Stimulated activated naive CD8-positive, alpha-beta T cell treated with anti-CD3 and anti-CD28 coated beads, Interleukin-15, Interleukin-2, amounts not matched to agents 100 U/mL and 50 U/mL, for 24 hours (primary cell): Measurements from ENCODE around the gene ADGRB3.
"Not testable (repeated sequence)": the region's sequence is repeated elsewhere in the genome, so short reads cannot be mapped to it uniquely, and the experiment has no call there.

Source experiments
- ATAC-seq: fragments of 150-1000 bp; cut with Tn5 transposase; one replicate; pipeline ENCODE4 v1.10.0; 2021
- DNase-seq: peaks from one replicate; pipeline ENCODE4 v3.0.0; 2021

The ADGRB3 gene

DNA sequence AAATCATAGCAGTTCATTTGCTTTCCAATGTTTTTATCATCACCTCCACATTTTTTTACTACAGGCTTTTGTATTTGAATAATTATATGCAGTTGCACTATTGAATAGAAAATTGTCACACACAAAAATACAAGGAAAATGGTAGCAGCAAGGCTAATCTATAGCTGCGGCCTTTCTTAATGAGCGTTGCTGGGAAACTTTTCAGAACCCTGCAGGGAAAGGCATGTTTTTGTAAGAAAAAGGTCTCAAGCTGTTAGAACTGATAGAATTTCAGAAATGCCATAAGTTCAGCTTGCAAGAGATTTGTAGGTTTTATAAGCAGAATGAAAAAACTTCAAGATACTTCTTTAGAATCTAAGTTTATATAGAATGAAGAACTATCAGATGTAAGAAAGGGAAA, 625.9 kb downstream of the ADGRB3 start:
- ATAC-seq (no peak), DNase-seq (no peak)

DNA sequence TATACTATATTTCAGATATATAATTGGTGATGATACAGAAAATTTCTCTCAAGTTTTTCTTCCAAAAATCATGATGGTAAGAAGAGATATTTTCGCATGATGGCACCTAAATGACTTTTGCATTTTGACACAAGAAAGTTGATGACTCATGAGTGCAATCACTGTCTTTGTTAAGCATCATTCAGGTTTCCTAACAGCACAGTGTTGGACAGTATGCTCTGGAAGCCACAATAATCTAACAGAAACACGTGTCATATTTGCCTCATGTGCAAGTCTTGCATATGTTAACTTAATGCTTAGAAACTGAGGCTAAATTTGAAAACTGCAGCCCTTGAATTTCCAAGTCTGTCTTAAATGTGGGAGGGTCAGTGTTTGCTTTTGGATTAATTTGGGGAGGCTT, 628.2 kb downstream of the ADGRB3 start:
- DNase-seq (no peak), ATAC-seq (no peak)

DNA sequence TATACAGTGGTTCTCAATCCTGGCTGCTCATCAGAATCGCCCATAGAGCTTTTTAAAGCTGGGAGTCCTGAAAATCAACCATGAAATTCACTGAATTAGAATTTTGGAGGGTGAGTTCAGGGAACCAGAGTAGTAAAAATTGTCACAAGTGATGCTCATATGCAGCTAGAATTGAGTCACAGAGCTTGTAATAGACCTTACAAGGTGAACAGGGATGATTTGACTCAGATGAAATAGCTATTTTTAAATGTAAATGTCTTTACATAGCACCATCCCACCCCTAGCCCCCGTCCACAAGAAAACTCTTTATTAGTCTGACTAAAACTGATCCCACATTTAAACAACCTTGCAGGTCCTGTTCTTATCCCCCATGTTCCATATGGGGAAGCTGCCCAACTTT, 630.0 kb downstream of the ADGRB3 start:
- DNase-seq: no peak
- ATAC-seq: no peak

DNA sequence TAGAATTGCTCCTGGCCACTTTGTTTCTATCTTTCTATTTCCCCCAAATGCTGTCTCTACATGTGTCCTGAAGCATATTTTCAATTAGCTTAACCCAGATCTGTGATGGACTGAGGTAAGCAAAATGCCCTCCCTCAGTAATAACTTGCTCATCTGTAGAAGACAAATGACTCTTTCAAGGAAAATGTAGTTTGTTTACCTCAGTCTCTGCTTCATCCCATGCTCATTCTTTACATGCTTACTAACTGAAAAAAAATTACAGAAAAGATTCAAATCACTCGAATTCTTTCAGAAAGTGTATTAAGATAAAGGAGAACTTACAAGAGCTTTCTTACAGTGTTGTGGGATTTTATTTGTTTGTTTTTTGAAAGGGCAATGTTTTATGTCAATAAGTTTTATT, 630.6 kb downstream of the ADGRB3 start:
- DNase-seq: no peak
- no peak for ATAC-seq

DNA sequence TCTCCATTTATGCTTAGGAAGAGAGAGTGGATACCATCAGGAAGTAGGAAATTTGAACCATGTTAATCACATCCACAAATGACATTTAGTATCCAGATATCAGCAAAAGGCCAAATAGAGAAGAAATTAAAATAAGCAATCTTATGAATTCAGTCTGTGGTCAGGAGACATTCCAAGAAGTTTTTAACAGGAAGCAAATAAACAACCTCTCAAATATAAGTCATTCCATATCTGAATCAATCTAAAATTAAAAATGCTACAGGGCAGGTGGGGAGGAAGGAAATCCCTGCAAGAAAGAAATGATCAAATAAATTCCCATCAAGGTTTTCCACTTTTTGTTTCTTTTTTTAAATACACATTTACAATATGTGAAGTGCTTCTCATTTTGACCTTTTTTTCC, 641.1 kb downstream of the ADGRB3 start:
- DNase-seq: no peak
- ATAC-seq: no peak

DNA sequence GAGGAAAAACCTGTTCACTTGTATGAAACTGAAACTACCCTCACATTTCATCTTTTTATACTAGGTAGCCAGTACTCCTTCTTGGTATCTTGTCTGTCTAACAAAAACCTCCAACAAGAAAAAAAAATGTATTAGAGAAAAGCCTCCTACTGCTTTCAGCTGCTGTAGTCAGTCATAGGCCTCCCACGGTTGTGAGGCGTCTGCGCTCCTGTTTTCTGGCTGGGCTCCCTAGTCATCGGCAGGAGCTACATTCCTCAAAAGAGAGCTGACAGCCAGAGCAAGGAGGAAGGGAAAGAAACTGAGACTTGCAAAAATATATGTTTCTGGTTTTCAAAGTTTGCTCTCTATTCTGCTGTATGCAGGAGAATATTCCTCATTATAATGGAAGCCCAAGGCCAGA, 644.7 kb downstream of the ADGRB3 start:
- ATAC-seq: no peak
- no peak for DNase-seq

DNA sequence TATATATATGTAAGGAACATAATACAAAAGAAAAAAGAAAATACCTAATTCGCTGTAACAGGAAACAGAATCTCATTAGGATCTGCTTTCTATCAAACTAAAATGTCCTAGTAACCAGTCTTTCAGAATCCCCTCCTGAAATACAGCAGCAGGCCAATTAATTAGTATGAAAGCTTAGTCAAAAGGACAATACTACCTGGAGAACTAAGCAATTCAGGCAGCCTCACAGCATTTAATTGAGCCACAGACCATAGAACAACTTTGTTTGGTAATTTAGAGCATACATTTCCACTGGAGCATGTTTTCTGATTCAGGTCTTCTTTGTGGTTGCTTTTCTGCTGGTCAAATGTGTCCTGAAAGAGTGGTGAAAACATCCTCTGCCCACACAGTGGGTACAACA, 645.8 kb downstream of the ADGRB3 start:
- no peak for ATAC-seq
- no peak for DNase-seq

DNA sequence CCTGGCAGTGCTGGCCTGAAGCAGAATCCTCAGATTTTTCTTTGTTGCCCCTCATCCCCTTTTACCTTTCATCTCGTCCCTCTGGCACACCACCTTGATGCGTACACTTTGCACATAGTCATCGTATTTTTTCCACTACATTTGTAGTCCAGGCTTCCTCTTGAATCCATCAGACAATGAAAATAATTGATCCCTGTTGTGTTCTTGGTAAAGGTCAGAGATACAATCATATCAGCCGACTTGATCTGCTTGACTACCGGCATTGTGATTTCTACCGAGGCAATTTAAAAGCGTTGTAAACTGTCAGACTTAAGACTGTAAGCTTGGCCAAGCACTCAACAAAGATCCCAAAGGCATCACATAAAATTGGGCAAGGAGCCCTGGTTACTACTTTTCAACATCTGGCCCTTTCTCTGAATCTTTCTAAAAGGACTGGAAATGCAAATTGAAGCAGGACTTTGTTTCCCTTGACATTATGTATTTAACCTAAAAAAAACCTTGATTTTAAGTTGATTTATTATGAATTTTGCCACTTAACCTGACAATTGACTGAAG, 649.2 kb downstream of the ADGRB3 start:
- ATAC-seq (no peak), DNase-seq (no peak)

DNA sequence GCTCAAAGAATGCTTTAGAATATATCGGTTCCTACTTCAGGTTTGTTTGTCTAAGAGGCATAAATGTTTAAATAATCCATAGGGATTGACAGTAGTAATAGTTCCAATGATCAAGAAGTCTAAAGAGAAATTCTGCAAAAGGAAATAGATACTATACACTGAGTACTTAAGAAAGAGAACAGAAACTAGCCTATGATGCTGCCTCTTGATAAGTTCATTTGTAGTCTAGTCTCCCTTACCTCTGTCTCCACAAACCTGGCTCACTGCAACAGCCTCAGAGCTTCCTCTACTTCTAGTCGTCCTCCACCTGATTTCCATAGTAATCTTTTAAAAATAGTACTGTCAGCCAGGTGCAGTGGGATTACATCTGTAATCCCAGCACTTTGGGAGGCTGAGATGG, 650.0 kb downstream of the ADGRB3 start:
- ATAC-seq (no peak), DNase-seq (no peak)

DNA sequence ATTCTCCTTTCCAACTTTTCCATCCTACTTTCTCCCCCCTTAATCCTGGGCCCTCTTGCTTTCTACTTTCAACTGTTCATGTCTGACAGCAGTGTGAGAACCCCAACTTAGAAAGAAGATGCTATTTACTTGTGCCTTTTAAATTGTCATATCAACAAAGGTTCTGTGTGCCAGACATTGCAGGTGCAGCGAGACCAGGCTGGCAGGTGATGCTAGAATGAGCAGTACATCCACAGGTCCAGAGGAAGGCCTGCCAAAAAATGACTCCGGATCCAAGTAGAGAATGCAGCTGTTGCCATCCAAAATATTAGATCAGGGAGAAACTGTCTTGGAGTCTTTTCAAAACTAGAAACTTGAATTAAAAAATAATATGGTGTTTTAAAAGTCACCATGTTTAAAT, 651.2 kb downstream of the ADGRB3 start:
- DNase-seq: no peak
- ATAC-seq: no peak

DNA sequence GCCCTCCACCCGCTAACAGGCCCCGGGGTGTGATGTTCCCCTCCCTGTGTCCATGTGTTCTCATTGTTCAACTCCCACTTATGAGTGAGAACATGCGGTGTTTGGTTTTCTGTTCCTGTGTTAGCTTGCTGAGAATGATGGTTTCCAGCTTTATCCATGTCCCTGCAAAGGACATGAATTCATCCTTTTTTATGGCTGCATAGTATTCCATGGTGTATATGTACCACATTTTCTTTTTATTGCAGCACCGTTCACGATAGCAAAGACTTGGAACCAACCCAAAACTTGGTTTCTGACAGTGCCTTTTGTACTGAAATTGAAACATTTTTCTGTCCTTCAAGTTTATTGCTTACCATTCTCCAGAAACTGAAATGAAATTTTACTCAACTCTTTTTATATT, 653.1 kb downstream of the ADGRB3 start:
- DNase-seq, ATAC-seq: not testable (repeated sequence)

DNA sequence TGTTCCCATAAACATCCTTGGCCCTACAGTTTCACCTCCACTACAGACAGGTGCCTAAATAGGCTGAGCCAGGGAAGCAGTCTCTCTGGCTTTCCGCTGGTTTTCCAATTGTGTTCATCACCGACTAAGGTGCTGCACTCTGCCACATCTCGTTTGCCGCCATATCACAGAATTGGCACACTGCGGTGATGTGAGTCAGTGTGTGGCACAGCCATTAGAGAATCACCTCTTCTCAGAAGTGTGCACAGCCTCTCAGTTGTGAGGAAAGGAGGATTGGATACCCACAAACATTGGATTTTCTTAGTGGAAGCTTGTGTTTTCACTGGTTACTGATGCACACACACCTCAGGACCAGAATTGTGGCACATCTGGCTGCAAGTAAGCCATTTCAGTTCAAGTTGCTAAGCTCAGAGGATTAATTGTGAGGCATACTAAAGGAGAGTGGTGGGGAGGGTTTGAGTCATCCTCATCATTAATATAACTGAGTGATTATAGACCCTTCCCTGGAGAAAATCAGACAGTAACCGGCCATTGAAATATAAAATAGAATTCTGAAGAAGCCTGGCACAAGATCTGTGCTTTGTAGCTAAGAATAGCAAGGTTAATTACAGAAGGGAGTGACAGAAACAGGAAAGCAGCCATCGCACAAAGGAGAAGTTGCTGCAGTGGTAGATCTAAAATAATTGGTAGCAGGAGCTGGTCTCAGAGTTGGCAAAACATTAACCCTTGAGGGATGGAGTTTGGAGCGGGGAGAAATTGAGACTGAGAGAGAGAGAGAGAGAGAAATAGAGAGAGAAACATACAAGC, 654.8 kb downstream of the ADGRB3 start:
- DNase-seq (no peak), ATAC-seq (no peak)

DNA sequence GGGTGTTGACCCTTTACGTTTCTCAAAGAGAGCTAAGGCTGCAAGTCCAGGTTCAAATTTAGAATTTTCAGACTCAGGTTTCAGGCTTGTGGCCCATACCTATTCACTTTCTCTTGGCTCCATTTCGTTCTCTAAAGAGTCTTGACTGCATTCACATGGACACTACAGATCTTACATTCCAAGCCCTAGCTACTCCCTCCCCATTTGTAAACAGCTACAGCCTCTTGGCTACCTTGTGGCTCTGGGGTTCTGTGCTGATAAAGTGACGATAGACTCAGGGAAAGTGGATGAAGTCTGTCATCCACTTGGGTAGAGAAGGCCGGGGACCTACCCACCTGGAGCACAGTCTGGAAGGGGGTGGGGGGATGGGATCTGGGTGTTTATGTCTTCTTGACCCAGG, 658.4 kb downstream of the ADGRB3 start:
- DNase-seq: no peak
- no peak for ATAC-seq

DNA sequence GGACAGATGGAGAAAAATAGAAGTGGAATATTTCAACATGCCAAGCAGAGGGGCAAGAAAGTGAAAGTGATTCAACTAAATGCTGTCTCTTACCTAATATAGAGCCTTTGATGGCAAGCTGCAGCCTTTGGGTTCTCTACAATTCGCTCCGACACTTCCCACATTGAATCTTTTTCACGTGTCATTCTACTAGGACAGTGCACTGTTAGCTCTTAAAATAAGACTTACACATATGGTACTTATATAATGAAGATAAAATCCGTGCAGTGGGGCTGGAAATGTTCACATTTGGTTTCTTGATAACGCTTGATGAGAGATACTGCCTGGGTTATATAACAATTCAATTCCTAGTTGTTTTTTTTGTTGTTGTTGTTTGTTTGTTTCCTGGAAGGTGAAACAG, 659.3 kb downstream of the ADGRB3 start:
- ATAC-seq: no peak

DNA sequence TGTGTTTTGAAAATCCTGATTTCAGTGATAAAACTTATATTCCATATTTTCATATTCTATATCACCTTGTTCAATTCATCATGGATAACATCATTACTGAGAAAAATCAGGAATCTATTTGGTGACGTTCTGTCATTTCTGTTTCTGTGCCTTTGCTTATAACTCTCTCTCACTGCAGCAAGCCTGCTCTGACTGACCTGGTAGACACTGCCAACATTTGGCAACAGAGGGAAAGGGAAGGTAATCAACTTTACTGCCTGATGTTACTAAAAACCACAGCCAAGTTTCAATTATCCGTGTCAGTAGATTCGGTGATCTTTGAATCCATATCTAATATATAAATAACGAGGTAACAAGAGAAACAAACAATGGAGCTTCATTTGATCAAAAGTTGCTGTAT, 659.8 kb downstream of the ADGRB3 start:
- ATAC-seq: no peak
- DNase-seq: no peak

More for the DNA sequence above, 659.3 kb downstream of the ADGRB3 start:
- DNase-seq: no peak

DNA sequence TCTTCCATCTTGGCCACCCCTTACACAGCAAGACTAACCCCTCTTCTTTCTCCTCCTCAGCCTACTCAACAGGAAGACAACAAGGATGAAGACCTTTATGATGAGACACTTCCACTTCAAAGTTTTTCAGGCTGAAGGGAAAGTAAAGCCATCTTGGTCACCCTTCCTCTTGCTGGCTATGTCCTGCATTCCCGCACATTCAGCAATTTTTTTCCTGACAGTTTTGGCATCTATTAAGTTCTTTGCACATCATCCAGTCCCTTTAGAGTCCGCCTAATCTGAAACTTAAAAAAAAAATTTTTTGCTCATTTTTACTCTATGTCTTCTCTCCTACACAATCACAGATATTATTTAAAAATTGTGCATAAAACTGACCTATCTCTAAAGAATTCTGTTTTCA, 668.3 kb downstream of the ADGRB3 start:
- no peak for ATAC-seq
- no peak for DNase-seq

DNA sequence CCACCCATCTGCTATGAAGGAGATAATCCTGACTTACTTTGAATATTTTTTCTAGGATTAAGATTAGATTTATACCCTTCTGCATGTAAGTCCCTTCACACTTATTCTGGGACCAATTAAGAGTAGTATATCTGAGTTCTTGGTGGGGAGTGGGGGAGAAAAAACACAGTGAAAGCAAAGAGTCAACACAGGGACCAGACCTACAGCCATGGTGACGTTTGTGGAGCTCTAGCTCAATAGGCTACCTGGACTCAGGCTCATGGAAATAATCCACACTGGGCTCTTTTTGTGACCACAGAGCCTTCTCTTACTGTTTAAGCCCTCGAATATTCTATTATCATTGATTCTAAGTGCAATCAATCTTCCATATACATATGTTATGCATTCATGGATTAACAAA, 670.4 kb downstream of the ADGRB3 start:
- DNase-seq (no peak), ATAC-seq (no peak)

DNA sequence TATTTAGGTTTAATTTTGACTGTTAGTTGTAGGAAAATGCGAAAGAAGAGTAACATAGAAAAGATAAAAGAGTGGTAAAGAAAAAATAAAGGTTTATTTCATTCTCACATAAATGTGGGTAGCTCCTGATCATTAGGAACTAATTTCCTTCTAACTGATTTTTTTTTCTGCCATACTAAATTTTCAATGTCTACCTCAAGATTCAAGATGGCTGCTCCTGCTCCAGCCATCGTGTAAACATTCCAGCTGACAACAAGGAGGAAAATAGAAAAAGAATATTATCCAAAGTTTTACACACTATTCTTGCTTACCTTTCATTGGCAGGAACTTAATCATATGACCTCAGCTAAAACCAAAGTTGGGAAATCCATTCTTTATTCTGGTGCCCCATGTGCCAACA, 673.5 kb downstream of the ADGRB3 start:
- ATAC-seq: no peak
- no peak for DNase-seq

DNA sequence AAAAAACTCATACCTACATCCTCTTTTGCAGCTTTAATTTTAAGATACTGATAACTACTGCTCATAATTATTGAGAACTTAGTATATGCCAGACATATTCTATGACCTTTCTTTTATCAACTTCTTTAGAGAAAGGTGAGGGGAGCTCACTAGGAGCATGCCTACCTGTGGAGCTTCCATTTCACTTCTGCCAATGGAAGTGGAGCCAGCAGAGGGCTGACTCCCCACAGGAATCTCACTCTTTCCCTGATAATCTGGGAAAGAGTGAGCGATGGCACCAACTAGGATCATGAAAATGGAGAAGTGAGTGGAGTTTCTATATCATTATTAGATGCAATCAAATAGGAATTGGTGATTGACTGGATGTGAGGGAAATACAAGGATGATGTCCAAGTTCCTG, 676.8 kb downstream of the ADGRB3 start:
- no peak for DNase-seq
- no peak for ATAC-seq

DNA sequence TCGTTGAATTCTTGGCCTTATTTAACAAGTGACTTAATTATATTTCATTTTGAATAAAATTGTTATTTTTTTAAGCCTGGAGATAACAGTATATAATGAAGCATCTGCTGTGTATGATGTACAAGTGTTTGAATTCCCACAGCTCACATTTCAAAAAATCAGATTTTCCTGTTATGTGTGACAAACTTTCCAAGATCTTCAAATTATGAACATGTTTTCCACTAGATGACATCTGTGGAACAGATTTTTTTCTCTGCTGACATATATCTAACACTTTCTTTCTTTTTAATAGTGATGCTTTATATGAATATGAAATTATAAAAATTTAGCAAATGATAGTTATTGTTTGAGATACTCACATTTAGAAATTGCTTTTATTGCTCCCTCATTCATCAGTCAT, 678.9 kb downstream of the ADGRB3 start:
- no peak for ATAC-seq
- no peak for DNase-seq

DNA sequence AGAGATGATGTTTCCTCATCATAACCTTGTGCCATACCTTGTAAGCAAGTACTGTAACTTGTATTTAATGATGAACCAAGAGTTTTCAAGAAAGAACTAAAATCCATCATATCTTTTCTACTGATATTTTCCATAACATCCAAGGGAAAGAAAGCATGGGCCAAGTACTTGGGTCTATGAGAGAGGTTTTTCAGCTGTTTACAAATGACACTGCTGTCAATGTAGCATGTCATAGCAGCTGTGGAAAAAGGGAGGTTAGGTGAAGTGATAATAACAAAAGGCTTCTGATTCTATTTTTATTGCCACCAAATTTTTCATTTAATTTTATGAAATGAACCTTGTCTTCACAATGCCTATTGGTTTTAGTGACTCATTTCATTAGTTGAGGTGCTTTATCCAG, 679.4 kb downstream of the ADGRB3 start:
- DNase-seq (no peak), ATAC-seq (no peak)

DNA sequence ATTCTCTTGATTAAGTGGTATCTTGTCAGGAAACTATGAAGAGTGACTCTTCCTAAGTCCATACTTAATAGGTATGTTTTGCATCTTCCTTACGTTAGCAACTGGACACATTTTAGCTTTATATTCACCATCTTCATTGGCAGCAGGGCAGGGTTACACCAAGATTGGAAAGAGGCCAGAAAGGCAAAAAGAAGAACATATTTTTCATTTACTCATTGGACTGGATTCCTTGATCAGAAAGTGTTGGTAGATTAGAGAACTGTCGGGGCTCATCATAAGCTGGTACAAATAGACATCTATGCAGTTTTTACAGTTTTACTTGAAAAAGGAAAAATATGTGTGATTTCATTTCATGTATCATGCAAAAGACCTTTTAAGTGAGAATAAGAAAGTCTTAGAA, 696.8 kb downstream of the ADGRB3 start:
- ATAC-seq (no peak), DNase-seq (no peak)

DNA sequence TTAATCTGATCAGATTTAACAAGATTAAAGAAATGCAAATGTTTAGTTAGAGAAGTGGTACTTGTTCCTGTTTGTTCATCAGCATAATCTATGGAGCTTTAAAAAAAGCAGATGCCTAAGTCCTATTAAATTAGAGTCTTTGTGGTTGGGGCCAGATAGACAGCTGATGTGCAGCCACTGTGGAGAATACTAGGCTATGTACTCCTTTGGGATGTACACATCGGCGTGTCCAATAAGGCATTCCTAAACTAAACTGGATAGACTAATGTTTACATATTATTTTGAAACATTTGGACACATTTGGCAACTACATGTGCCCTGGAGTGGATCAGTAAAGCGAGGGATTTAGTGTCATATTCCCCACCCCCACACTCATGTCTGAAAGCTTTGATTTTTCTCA, 702.2 kb downstream of the ADGRB3 start:
- ATAC-seq (no peak), DNase-seq (no peak)

DNA sequence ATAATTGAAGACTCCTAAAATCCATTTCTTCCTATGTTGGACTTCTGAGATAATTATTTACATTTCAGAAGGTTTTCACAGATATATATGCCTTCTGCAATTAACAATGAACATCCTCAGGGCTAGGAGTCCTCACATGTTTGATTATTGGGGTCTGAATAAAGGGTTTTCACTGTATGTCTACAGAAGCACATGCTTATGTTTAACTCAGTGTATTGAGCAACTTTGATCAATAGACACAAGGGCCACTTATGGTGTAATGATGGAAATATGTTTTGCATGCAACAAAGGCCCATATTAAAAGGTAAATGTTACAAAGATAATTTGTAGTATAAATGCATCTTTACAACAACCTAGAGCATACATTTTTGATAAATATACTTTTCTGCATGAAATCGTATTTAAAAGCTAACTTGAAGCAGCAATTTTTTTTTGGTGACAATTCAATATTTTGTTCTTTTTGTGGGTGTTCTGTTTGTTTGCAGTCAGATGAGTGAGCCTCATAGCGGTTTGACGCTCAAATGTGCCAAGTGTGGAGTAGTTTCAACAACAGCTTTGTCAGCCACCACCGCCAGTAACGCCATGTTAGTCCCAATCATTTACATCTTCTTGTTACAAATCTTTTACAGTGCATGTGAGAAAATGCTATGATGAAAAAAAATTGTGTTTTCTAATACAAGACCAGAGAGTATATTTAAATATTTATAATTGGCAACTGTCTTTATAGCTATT, 703.5 kb downstream of the ADGRB3 start:
- ATAC-seq (no peak), DNase-seq (no peak)
